MM.1S (cell line): ENCODE measurements around the gene CSRNP3.

Experiments
- DNase-seq: peaks from one replicate; pipeline ENCODE4 v3.0.0-alpha.2; 2015
- H2AFZ ChIP-seq: fragments of 300-600 bp; sonication (generic); 2 replicates; pipeline ENCODE4 v1.6.0; 2016; ENCODE audit warnings: antibody characterized with exemption, low read length
- H3F3A ChIP-seq: fragments of 300-600 bp; sonication (generic); 2 replicates; pipeline ENCODE4 v1.6.1; 2016; ENCODE audit warnings: mild to moderate bottlenecking, antibody characterized with exemption, low read length, moderate library complexity, mixed read lengths; ENCODE audit not compliant: insufficient read depth
- H3K27ac ChIP-seq: fragments of 300-600 bp; sonication (generic); 2 replicates; pipeline ENCODE4 v1.5.1; 2016; ENCODE audit warnings: mild to moderate bottlenecking, low read length
- H3K27me3 ChIP-seq: fragments of 300-600 bp; sonication (generic); replicated peaks from 2 replicates; pipeline ENCODE4 v1.6.0; 2016; ENCODE audit warnings: low read length; ENCODE audit not compliant: insufficient read depth
- H3K36me3 ChIP-seq: fragments of 300-600 bp; sonication (generic); replicated peaks from 2 replicates; pipeline ENCODE4 v1.6.1; 2016; ENCODE audit warnings: mild to moderate bottlenecking, low read length, mixed read lengths; ENCODE audit not compliant: insufficient read depth
- H3K4me1 ChIP-seq: fragments of 300-600 bp; sonication (generic); 2 replicates; pipeline ENCODE4 v1.6.1; 2016; ENCODE audit warnings: low read length, mixed read lengths
- H3K4me2 ChIP-seq: fragments of 300-600 bp; sonication (generic); 2 replicates; pipeline ENCODE4 v1.6.0; 2016; ENCODE audit warnings: low read depth, low read length
- H3K4me3 ChIP-seq: fragments of 300-600 bp; sonication (generic); 2 replicates; pipeline ENCODE4 v1.5.1; 2016; ENCODE audit warnings: low read length, mixed read lengths
- H3K79me2 ChIP-seq: fragments of 300-600 bp; sonication (generic); 2 replicates; pipeline ENCODE4 v1.6.1; 2016; ENCODE audit warnings: mixed run types, low read length, mixed read lengths
- H3K9ac ChIP-seq: fragments of 300-600 bp; sonication (generic); 2 replicates; pipeline ENCODE4 v1.6.1; 2016; ENCODE audit warnings: low read length, mixed read lengths
- H3K9me2 ChIP-seq: fragments of 300-600 bp; sonication (generic); replicated peaks from 2 replicates; pipeline ENCODE4 v1.6.1; 2016; ENCODE audit warnings: mild to moderate bottlenecking, low read length, mixed read lengths; ENCODE audit not compliant: insufficient read depth
- H3K9me3 ChIP-seq: fragments of 300-600 bp; sonication (generic); replicated peaks from 2 replicates; pipeline ENCODE4 v1.6.1; 2016; ENCODE audit warnings: mild to moderate bottlenecking, low read length, mixed read lengths; ENCODE audit not compliant: insufficient read depth
- H4K20me1 ChIP-seq: fragments of 300-600 bp; sonication (generic); 2 replicates; pipeline ENCODE4 v1.6.1; 2016; ENCODE audit warnings: mild to moderate bottlenecking, low read length, moderate library complexity, mixed read lengths; ENCODE audit not compliant: insufficient read depth
- CTCF ChIP-seq: fragments of 300-600 bp; sonication (generic); IDR thresholded peaks from 2 replicates; pipeline ENCODE4 v1.5.1; 2016; ENCODE audit warnings: antibody characterized with exemption, low read length, mixed read lengths
- EZH2 ChIP-seq: fragments of 300-600 bp; sonication (generic); optimal IDR thresholded peaks from 2 replicates; pipeline ENCODE3; 2017; ENCODE audit warnings: low read depth, mild to moderate bottlenecking, antibody characterized with exemption, low read length, mixed read lengths
- EZH2phosphoT487 ChIP-seq: fragments of 300-600 bp; sonication (generic); IDR thresholded peaks from 2 replicates; pipeline ENCODE4 v1.6.1; 2018; ENCODE audit warnings: antibody characterized with exemption, low read length

Gene CSRNP3

GRCh38 chr2:165471349-165471950 lies 2.0 kb downstream of the CSRNP3 start:
- H3K9me3 ChIP-seq = no peaks in the 10 kb centered on the region
- no peak overlapping the region for H3K27ac ChIP-seq
- no peaks in the 10 kb centered on the region for H3K79me2 ChIP-seq
- DNase-seq = no peak
- H3K4me1 ChIP-seq = no peaks in the 10 kb centered on the region
- no peaks in the 10 kb centered on the region for H4K20me1 ChIP-seq
- H3K4me2 ChIP-seq = no peak overlapping the region
- no peak for TF ChIP-seq EZH2phosphoT487
- no peak for TF ChIP-seq CTCF
- no peak for TF ChIP-seq EZH2
- no peaks in the 10 kb centered on the region for H3K36me3 ChIP-seq
- no peaks in the 10 kb centered on the region for H3K9me2 ChIP-seq
- no peak overlapping the region for H2AFZ ChIP-seq
- no peaks in the 10 kb centered on the region for H3F3A ChIP-seq
- H3K4me3 ChIP-seq = no peak overlapping the region
- no peak overlapping the region for H3K9ac ChIP-seq
- no peaks in the 10 kb centered on the region for H3K27me3 ChIP-seq

- Histone ChIP-seq H3K9me3 (no peaks in the 10 kb centered on the region), H4K20me1 (no peaks in the 10 kb centered on the region), H3K4me3 (no peak overlapping the region), H3K9ac (no peak overlapping the region), H3F3A (no peaks in the 10 kb centered on the region), H3K9me2 (no peaks in the 10 kb centered on the region), H3K4me1 (no peaks in the 10 kb centered on the region), H3K79me2 (no peaks in the 10 kb centered on the region), H3K4me2 (no peak overlapping the region), H2AFZ (no peak overlapping the region), H3K27ac (no peak overlapping the region), H3K36me3 (no peaks in the 10 kb centered on the region), H3K27me3 (no peaks in the 10 kb centered on the region)
- no peak for TF ChIP-seq EZH2
- TF ChIP-seq CTCF = no peak
- no peak for TF ChIP-seq EZH2phosphoT487
- DNase-seq = no peak
Observed at GRCh38 chr2:165472922-165473321, 3.4 kb downstream of the CSRNP3 start.

- Histone ChIP-seq H3K4me1 (no peaks in the 10 kb centered on the region), H3K9me2 (no peaks in the 10 kb centered on the region), H2AFZ (no peak overlapping the region), H3K4me3 (no peak overlapping the region), H3K27me3 (no peaks in the 10 kb centered on the region), H3K36me3 (no peaks in the 10 kb centered on the region), H3K79me2 (no peaks in the 10 kb centered on the region), H3K9ac (no peak overlapping the region), H3F3A (no peaks in the 10 kb centered on the region), H3K9me3 (no peaks in the 10 kb centered on the region), H4K20me1 (no peaks in the 10 kb centered on the region), H3K4me2 (no peak overlapping the region), H3K27ac (no peak overlapping the region)
- TF ChIP-seq EZH2 (no peak), EZH2phosphoT487 (no peak), CTCF (no peak)
- no peak for DNase-seq
Observed at GRCh38 chr2:165474619-165475276, 5.2 kb downstream of the CSRNP3 start.
